Measurements from ENCODE around the gene PHACTR2. TPM values are rescaled to one million over a fixed set of nuclear protein-coding genes. Genes with fewer than 3 reads are reported as not detected.

Gene PHACTR2
- total RNA-seq, 5 donors from 2014 or later (not counting 1 experiment from before 2014, with no cell fraction given), result 31.9 to 50.3 (median 36.7) TPM

- ChIA-PET POLR2A (no interaction called here), CTCF (interaction anchor here in 1 of 2 donors (0.9 kb wide), 1 partner anchor 115 kb away, joined by 3 read pairs; no protein-coding TSS in a partner anchor)
- Mint-ChIP-seq H3K9me3 (no peaks in the 10 kb centered on the region), H3K4me1 (no peaks in the 10 kb centered on the region), H3K27ac (no peak overlapping the region), H3K27me3 (no peaks in the 10 kb centered on the region), H3K4me3 (no peak overlapping the region), H3K36me3 (peaks cover 18% of the 10 kb centered on the region)
- no peaks in the 10 kb centered on the region for H3K9me3 ChIP-seq
- WGBS (ENCODE audit: insufficient coverage), result no CpG with 5 or more reads among the region's 6 CpGs
- no peak overlapping the region for H3K27ac ChIP-seq (ENCODE audit: low read length)
- no peak overlapping the region for H3K4me3 ChIP-seq (ENCODE audit: control insufficient read depth in 1 of 2, extremely low read depth in 1 of 2, low read length in 1 of 2)
- peaks cover 0 to 5% of the 10 kb centered on the region in 2 donors for H3K36me3 ChIP-seq (ENCODE audit: control insufficient read depth in 2 of 2, extremely low read depth in 1 of 2, insufficient read depth in 1 of 2, low read length in 1 of 2)
- DNase-seq (no peak), ATAC-seq (replicated peaks in 1 of 4) (no peak)
- no peaks in the 10 kb centered on the region for H3K4me1 ChIP-seq (ENCODE audit: control insufficient read depth in 1 of 2, extremely low read depth in 1 of 2, insufficient read depth in 2 of 2, low read length in 2 of 2)
- H3K27me3 ChIP-seq (replicated peaks in 1 of 2; ENCODE audit: control insufficient read depth in 2 of 2, extremely low read depth in 1 of 2, insufficient read depth in 2 of 2, low read length in 1 of 2), result no peaks in the 10 kb centered on the region
Observed at GRCh38 chr6:143821359-143821758, 143.6 kb downstream of the PHACTR2 start.

- H3K27me3 ChIP-seq (replicated peaks in 1 of 2; ENCODE audit: control insufficient read depth in 2 of 2, extremely low read depth in 1 of 2, insufficient read depth in 2 of 2, low read length in 1 of 2), result no peaks in the 10 kb centered on the region
- Mint-ChIP-seq H3K27me3 (no peaks in the 10 kb centered on the region), H3K4me3 (no peak overlapping the region), H3K27ac (no peak overlapping the region), H3K36me3 (peaks cover 17% of the 10 kb centered on the region), H3K4me1 (no peaks in the 10 kb centered on the region), H3K9me3 (no peaks in the 10 kb centered on the region)
- no peaks in the 10 kb centered on the region for H3K9me3 ChIP-seq
- no peak for DNase-seq
- no peak overlapping the region for H3K27ac ChIP-seq (ENCODE audit: low read length)
- no peak overlapping the region for H3K4me3 ChIP-seq (ENCODE audit: control insufficient read depth in 1 of 2, extremely low read depth in 1 of 2, low read length in 1 of 2)
- CTCF ChIA-PET, result interaction anchor here in 1 of 2 donors (0.5 kb wide), 1 partner anchor 411 kb away, joined by 4 read pairs; no protein-coding TSS in a partner anchor
- WGBS (ENCODE audit: insufficient coverage), result 91% methylated on average over 3 of the region's 3 CpGs
- H3K36me3 ChIP-seq (ENCODE audit: control insufficient read depth in 2 of 2, extremely low read depth in 1 of 2, insufficient read depth in 1 of 2, low read length in 1 of 2), result peaks cover 0 to 5% of the 10 kb centered on the region in 2 donors
- POLR2A ChIA-PET, result interaction anchor here in 1 of 2 donors (0.6 kb wide), 1 partner anchor 816 kb away, joined by 7 read pairs; no protein-coding TSS in a partner anchor
- ATAC-seq (replicated peaks in 1 of 4), result no peak
- H3K4me1 ChIP-seq (ENCODE audit: control insufficient read depth in 1 of 2, extremely low read depth in 1 of 2, insufficient read depth in 2 of 2, low read length in 2 of 2), result no peaks in the 10 kb centered on the region
Observed at GRCh38 chr6:143822584-143823024, 144.8 kb downstream of the PHACTR2 start.

- CTCF ChIA-PET, result no interaction called here
- H3K9me3 Mint-ChIP-seq, result no peaks in the 10 kb centered on the region
Observed at GRCh38 chr6:143823548-143823947, 145.8 kb downstream of the PHACTR2 start.

GRCh38 chr6:143828572-143828971, 150.8 kb downstream of the PHACTR2 start:
- Mint-ChIP-seq H3K9me3 (no peaks in the 10 kb centered on the region), H3K27me3 (no peaks in the 10 kb centered on the region), H3K4me1 (no peaks in the 10 kb centered on the region), H3K36me3 (peaks cover 11% of the 10 kb centered on the region), H3K4me3 (no peak overlapping the region), H3K27ac (no peak overlapping the region)
- Histone ChIP-seq H3K36me3 (ENCODE audit: control insufficient read depth in 2 of 2, extremely low read depth in 1 of 2, insufficient read depth in 1 of 2, low read length in 1 of 2) (peaks cover 0 to 4% of the 10 kb centered on the region in 2 donors), H3K4me3 (ENCODE audit: control insufficient read depth in 1 of 2, extremely low read depth in 1 of 2, low read length in 1 of 2) (no peak overlapping the region), H3K9me3 (no peaks in the 10 kb centered on the region), H3K4me1 (ENCODE audit: control insufficient read depth in 1 of 2, extremely low read depth in 1 of 2, insufficient read depth in 2 of 2, low read length in 2 of 2) (no peaks in the 10 kb centered on the region), H3K27ac (ENCODE audit: low read length) (no peak overlapping the region), H3K27me3 (replicated peaks in 1 of 2; ENCODE audit: control insufficient read depth in 2 of 2, extremely low read depth in 1 of 2, insufficient read depth in 2 of 2, low read length in 1 of 2) (no peaks in the 10 kb centered on the region)
- no peak for ATAC-seq (replicated peaks in 1 of 4)
- ChIA-PET POLR2A (no interaction called here), CTCF (interaction anchor here in 1 of 2 donors (0.6 kb wide), 2 partner anchors 145 to 659 kb away, joined by 5 to 10 read pairs; no protein-coding TSS in a partner anchor)
- DNase-seq, result no peak

More at GRCh38 chr6:143823548-143823947, 145.8 kb downstream of the PHACTR2 start:
- Mint-ChIP-seq H3K4me1 (no peaks in the 10 kb centered on the region), H3K4me3 (no peak overlapping the region), H3K27me3 (no peaks in the 10 kb centered on the region), H3K27ac (no peak overlapping the region), H3K36me3 (peaks cover 16% of the 10 kb centered on the region)
- peaks cover 0 to 1% of the 10 kb centered on the region in 2 donors for H3K36me3 ChIP-seq (ENCODE audit: control insufficient read depth in 2 of 2, extremely low read depth in 1 of 2, insufficient read depth in 1 of 2, low read length in 1 of 2)
- no peaks in the 10 kb centered on the region for H3K9me3 ChIP-seq
- ATAC-seq (replicated peaks in 1 of 4) (no peak), DNase-seq (no peak)
- no peak overlapping the region for H3K4me3 ChIP-seq (ENCODE audit: control insufficient read depth in 1 of 2, extremely low read depth in 1 of 2, low read length in 1 of 2)
- POLR2A ChIA-PET, result no interaction called here
- H3K27me3 ChIP-seq (replicated peaks in 1 of 2; ENCODE audit: control insufficient read depth in 2 of 2, extremely low read depth in 1 of 2, insufficient read depth in 2 of 2, low read length in 1 of 2), result no peaks in the 10 kb centered on the region
- 73% methylated on average over 5 of the region's 6 CpGs for WGBS (ENCODE audit: insufficient coverage)
- H3K4me1 ChIP-seq (ENCODE audit: control insufficient read depth in 1 of 2, extremely low read depth in 1 of 2, insufficient read depth in 2 of 2, low read length in 2 of 2), result no peaks in the 10 kb centered on the region
- H3K27ac ChIP-seq (ENCODE audit: low read length), result no peak overlapping the region

GRCh38 chr6:143836150-143836549, 158.4 kb downstream of the PHACTR2 start:
- H3K36me3 Mint-ChIP-seq, result no peaks in the 10 kb centered on the region
- H3K9me3 Mint-ChIP-seq, result no peaks in the 10 kb centered on the region
- ChIA-PET CTCF (interaction anchor here (0.7 kb wide), 3 partner anchors 315 to 1131 kb away, joined by 4 to 6 read pairs (median 5); no protein-coding TSS in a partner anchor), POLR2A (no interaction called here)
- no peaks in the 10 kb centered on the region for H3K36me3 ChIP-seq (ENCODE audit: control insufficient read depth in 2 of 2, extremely low read depth in 1 of 2, insufficient read depth in 1 of 2, low read length in 1 of 2)
- H3K27me3 ChIP-seq (replicated peaks in 1 of 2; ENCODE audit: control insufficient read depth in 2 of 2, extremely low read depth in 1 of 2, insufficient read depth in 2 of 2, low read length in 1 of 2), result no peaks in the 10 kb centered on the region
- 100% methylated on average over 1 of the region's 2 CpGs for WGBS (ENCODE audit: insufficient coverage)
- no peak overlapping the region for H3K27ac Mint-ChIP-seq
- DNase-seq (no peak), ATAC-seq (replicated peaks in 1 of 4) (no peak)
- H3K27ac ChIP-seq (ENCODE audit: low read length), result no peak overlapping the region
- H3K4me1 ChIP-seq (ENCODE audit: control insufficient read depth in 1 of 2, extremely low read depth in 1 of 2, insufficient read depth in 2 of 2, low read length in 2 of 2), result no peaks in the 10 kb centered on the region
- H3K4me3 Mint-ChIP-seq, result no peak overlapping the region
- H3K27me3 Mint-ChIP-seq, result no peaks in the 10 kb centered on the region
- H3K4me3 ChIP-seq (ENCODE audit: control insufficient read depth in 1 of 2, extremely low read depth in 1 of 2, low read length in 1 of 2), result no peak overlapping the region
- H3K4me1 Mint-ChIP-seq, result peaks cover 0 to 5% (median 0%) of the 10 kb centered on the region in 3 donors
- no peaks in the 10 kb centered on the region for H3K9me3 ChIP-seq

GRCh38 chr6:143838395-143838794, 160.6 kb downstream of the PHACTR2 start:
- DNase-seq, result no peak
- H3K27me3 ChIP-seq (replicated peaks in 1 of 2; ENCODE audit: control insufficient read depth in 2 of 2, extremely low read depth in 1 of 2, insufficient read depth in 2 of 2, low read length in 1 of 2), result no peaks in the 10 kb centered on the region
- WGBS (ENCODE audit: insufficient coverage), result 90% methylated on average over 3 of the region's 5 CpGs
- Mint-ChIP-seq H3K27ac (no peak overlapping the region), H3K4me1 (peaks cover 4 to 15% (median 5%) of the 10 kb centered on the region in 3 donors), H3K4me3 (no peak overlapping the region), H3K27me3 (no peaks in the 10 kb centered on the region), H3K9me3 (no peaks in the 10 kb centered on the region), H3K36me3 (no peaks in the 10 kb centered on the region)
- H3K4me3 ChIP-seq (ENCODE audit: control insufficient read depth in 1 of 2, extremely low read depth in 1 of 2, low read length in 1 of 2), result no peak overlapping the region
- CTCF ChIA-PET, result no interaction called here
- H3K4me1 ChIP-seq (ENCODE audit: control insufficient read depth in 1 of 2, extremely low read depth in 1 of 2, insufficient read depth in 2 of 2, low read length in 2 of 2), result peaks cover 2 to 3% of the 10 kb centered on the region in 2 experiments
- H3K27ac ChIP-seq (ENCODE audit: low read length), result no peak overlapping the region
- no peak for ATAC-seq (replicated peaks in 1 of 4)
- H3K36me3 ChIP-seq (ENCODE audit: control insufficient read depth in 2 of 2, extremely low read depth in 1 of 2, insufficient read depth in 1 of 2, low read length in 1 of 2), result no peaks in the 10 kb centered on the region
- POLR2A ChIA-PET, result interaction anchor here in 1 of 2 donors (0.7 kb wide), 1 partner anchor 386 kb away, joined by 4 read pairs; no protein-coding TSS in a partner anchor
- H3K9me3 ChIP-seq, result no peaks in the 10 kb centered on the region

Data from T-cell (primary cell).